Prostate gland (tissue), 2 donors: ENCODE data around the gene MYO16. TPM values are rescaled to one million over a fixed set of nuclear protein-coding genes. Genes with fewer than 3 reads are reported as not detected.
A peak's percentile ranks its signal among the peaks of the same experiment; 100 is the strongest.

Experiments used
- DNase-seq: peaks from one replicate; pipeline ENCODE4 v3.0.0-alpha.2; 2019; ENCODE audit warnings: low spot score
- H3K27ac ChIP-seq, 2 donors: fragments of 200-600 bp; sonication (generic); 2 replicates each; pipeline ENCODE4 v1.5.1; 2017 to 2019
- H3K27me3 ChIP-seq: fragments of 200-600 bp; sonication (generic); replicated peaks from 2 replicates; pipeline ENCODE4 v1.5.1; 2019; ENCODE audit not compliant: insufficient read depth
- H3K36me3 ChIP-seq, 2 donors: fragments of 200-600 bp; sonication (generic); 1 replicate in 1 of 2; 2 replicates in 1 of 2; pipeline versions ENCODE4 v1.5.1 to v1.8.1; 2017 to 2019
- H3K4me1 ChIP-seq: fragments of 200-600 bp; sonication (generic); replicated peaks from 2 replicates; pipeline ENCODE4 v1.5.1; 2019
- H3K4me3 ChIP-seq, 2 donors: fragments of 200-600 bp; sonication (generic); 2 replicates each; pipeline ENCODE4 v1.5.1; 2017 to 2019
- H3K9me3 ChIP-seq: fragments of 200-600 bp; sonication (generic); 2 replicates; pipeline ENCODE4 v1.5.1; 2017
- POLR2A ChIP-seq: fragments of 450-650 bp; IDR thresholded peaks from one replicate; pipeline ENCODE4 v1.6.1; 2016; ENCODE audit warnings: antibody characterized with exemption, mild to moderate bottlenecking
- POLR2AphosphoS5 ChIP-seq: sonication (generic); formaldehyde crosslinking; IDR thresholded peaks from one replicate; pipeline ENCODE4 v1.6.1; 2017; ENCODE audit warnings: antibody characterized with exemption
- WGBS: methylation state at CpG from one replicate; pipeline ENCODE4 v1.1.5; 2018; 5-methylcytosine and 5-hydroxymethylcytosine counted together
- intact Hi-C: fragments of 100-400 bp; cut with DNase I; formaldehyde crosslinking; loops from one replicate; pipeline ENCODE4 v1.14.2; 2022
- total RNA-seq, 2 donors: library from RNA; depleted of rRNA; stranded (reverse); fragments of >200 nt; gene quantifications; one replicate each; pipeline ENCODE4 v1.1.0, GENCODE V29; 2016
- TF ChIP-seq, protein P1 (sequence below), 4 experiments: fragments of 200-600 bp in 2 of 4; fragments of 450-650 bp in 2 of 4; sonication (generic) in 2 of 4; IDR thresholded peaks; 1 replicate in 3 of 4; 2 replicates in 1 of 4; pipeline ENCODE4 v1.5.1; 2016 to 2019; ENCODE audit warnings: antibody characterized with exemption in 4 of 4, mild to moderate bottlenecking in 2 of 4, moderate library complexity in 2 of 4

MYO16 gene
- total RNA-seq, 2 donors from 2014 or later, result 0.14 to 0.85 TPM

DNA sequence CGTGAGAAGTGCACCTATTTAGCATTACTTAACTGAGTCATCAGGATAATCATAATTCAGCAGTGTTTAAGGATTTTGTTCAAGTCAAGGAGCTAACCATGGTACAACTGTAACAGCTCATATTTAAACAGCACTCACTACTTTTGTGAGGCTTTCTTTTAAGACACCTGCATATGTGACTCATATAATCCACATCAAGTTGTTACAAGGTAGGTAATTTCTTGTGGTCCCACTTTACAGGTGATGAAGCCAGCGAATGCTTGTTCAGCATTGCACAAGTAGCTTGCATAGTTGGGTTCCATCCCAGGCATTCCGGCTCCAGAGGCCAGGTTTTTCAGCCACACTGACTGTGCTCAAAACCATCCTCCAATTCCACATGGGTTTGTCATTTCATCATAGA lies 569.2 kb downstream of the MYO16 start:
- intact Hi-C loops, result no loop called here
- no peak overlapping the region for H3K4me3 ChIP-seq
- no peaks in the 10 kb centered on the region for H3K9me3 ChIP-seq
- DNase-seq, result no peak
- TF ChIP-seq POLR2AphosphoS5, result no peak
- TF ChIP-seq POLR2A, result no peak
- TF ChIP-seq, protein P1, sequence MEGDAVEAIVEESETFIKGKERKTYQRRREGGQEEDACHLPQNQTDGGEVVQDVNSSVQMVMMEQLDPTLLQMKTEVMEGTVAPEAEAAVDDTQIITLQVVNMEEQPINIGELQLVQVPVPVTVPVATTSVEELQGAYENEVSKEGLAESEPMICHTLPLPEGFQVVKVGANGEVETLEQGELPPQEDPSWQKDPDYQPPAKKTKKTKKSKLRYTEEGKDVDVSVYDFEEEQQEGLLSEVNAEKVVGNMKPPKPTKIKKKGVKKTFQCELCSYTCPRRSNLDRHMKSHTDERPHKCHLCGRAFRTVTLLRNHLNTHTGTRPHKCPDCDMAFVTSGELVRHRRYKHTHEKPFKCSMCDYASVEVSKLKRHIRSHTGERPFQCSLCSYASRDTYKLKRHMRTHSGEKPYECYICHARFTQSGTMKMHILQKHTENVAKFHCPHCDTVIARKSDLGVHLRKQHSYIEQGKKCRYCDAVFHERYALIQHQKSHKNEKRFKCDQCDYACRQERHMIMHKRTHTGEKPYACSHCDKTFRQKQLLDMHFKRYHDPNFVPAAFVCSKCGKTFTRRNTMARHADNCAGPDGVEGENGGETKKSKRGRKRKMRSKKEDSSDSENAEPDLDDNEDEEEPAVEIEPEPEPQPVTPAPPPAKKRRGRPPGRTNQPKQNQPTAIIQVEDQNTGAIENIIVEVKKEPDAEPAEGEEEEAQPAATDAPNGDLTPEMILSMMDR (IDR thresholded peaks at IDR 0.05), result no peak
- no peaks in the 10 kb centered on the region for H3K4me1 ChIP-seq
- H3K27ac ChIP-seq, result no peak overlapping the region
- H3K27me3 ChIP-seq, result no peaks in the 10 kb centered on the region
- WGBS, result 78% methylated on average over 3 of the region's 3 CpGs
- H3K36me3 ChIP-seq, result no peaks in the 10 kb centered on the region

DNA sequence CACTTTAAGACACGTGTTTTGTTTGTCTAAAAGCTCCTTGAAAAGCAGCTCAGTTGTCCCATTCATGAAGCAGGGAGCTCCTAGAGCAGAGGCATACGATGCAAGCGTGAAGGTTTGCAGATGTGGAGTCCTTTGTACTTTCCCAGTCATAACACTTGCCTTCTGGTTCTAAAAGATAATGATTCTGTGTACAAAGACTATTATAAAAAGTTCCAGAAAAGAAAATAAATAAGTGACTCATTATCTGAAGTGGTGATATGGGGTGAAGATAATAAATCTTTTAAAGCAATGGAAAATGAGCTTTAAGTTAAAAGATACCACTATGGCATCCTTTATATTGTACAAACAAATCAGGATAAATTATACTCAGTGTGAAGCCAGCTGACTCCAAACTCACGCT lies 569.9 kb downstream of the MYO16 start:
- intact Hi-C loops, result no loop called here

DNA sequence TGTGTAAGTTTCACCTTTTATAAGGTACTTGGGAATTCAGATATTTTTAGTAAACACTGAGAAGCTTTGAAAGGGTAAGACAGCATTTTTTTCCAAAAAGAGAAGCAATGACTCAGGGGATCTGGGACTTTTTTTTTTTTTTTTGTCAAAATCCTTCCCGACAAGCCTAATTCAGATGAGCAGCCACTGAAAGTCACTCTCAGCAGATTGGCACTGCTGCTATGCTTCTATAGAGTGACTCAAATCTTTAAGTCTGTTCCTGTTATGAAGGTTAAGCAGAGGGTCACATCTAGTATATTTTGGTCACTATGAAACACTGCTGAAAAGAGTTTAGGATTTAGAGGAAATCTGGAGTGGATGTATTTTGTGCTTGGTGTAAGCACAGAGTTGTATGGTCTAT lies 571.1 kb downstream of the MYO16 start:
- Histone ChIP-seq H3K27me3 (no peaks in the 10 kb centered on the region), H3K4me1 (no peaks in the 10 kb centered on the region), H3K9me3 (no peaks in the 10 kb centered on the region), H3K27ac (no peak overlapping the region), H3K36me3 (no peaks in the 10 kb centered on the region), H3K4me3 (no peak overlapping the region)
- 46% methylated on average over 1 of the region's 1 CpG for WGBS
- TF ChIP-seq POLR2A (no peak), POLR2AphosphoS5 (no peak)
- TF ChIP-seq, protein P1 (IDR thresholded peaks at IDR 0.05), result no peak
- no peak for DNase-seq
- intact Hi-C loops, result no loop called here

More for the DNA sequence above, 569.9 kb downstream of the MYO16 start:
- Histone ChIP-seq H3K4me3 (no peak overlapping the region), H3K27me3 (no peaks in the 10 kb centered on the region), H3K36me3 (no peaks in the 10 kb centered on the region), H3K9me3 (no peaks in the 10 kb centered on the region), H3K4me1 (no peaks in the 10 kb centered on the region), H3K27ac (no peak overlapping the region)
- no peak for DNase-seq
- 24% methylated on average over 4 of the region's 4 CpGs for WGBS
- TF ChIP-seq POLR2A (no peak), POLR2AphosphoS5 (no peak)
- TF ChIP-seq, protein P1 (IDR thresholded peaks at IDR 0.05), result no peak

DNA sequence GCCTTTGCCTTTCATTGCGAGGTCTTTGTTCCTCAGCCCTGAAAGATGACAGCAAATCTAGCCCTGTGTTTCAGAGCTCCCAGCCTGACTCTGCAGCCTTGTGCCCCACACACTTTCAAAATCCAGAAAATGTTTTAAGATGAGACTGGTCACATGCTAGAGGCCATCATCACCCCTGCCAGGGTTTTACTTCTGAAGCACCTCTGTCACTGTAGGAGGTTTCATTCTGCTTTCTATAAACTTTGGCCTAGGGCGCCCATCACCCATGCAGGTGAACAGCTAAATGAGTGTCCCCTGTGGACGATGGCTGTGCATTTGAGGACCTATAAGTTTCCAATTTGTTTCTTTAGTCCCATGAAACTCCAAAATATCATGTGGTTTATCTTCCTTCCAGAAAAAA lies 574.2 kb downstream of the MYO16 start:
- Histone ChIP-seq H3K27ac (no peak overlapping the region), H3K36me3 (no peaks in the 10 kb centered on the region), H3K4me1 (no peaks in the 10 kb centered on the region), H3K27me3 (no peaks in the 10 kb centered on the region), H3K4me3 (no peak overlapping the region), H3K9me3 (no peaks in the 10 kb centered on the region)
- DNase-seq, result no peak
- WGBS, result 81% methylated on average over 3 of the region's 3 CpGs
- TF ChIP-seq POLR2AphosphoS5, result no peak
- TF ChIP-seq, protein P1 (IDR thresholded peaks at IDR 0.05), result no peak
- no peak for TF ChIP-seq POLR2A
- intact Hi-C loops, result no loop called here

DNA sequence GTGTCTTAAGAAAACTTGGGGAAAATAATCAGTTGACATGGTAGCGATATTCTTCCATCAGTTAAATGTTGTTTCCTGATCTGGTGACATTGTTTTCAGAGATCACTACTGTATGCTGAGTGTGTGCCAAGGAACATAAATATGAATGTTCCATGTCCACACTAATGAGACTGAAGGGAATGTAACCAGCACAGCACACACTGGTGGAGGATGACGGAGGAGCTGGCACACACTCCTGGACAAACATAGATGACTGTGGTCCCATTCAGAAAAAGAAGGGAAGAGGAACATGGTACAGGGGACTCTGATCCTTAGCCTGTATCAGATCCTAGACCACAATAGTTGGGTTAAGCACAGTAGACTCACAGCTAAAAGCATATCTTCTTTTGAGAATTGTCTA lies 574.8 kb downstream of the MYO16 start:
- H3K27me3 ChIP-seq, result no peaks in the 10 kb centered on the region
- no peaks in the 10 kb centered on the region for H3K4me1 ChIP-seq
- no peak overlapping the region for H3K4me3 ChIP-seq
- DNase-seq, result peak; percentile 10
- 62% methylated on average over 2 of the region's 2 CpGs for WGBS
- peak; percentile 45 for TF ChIP-seq POLR2AphosphoS5
- no peak for TF ChIP-seq POLR2A
- H3K36me3 ChIP-seq, result no peaks in the 10 kb centered on the region
- intact Hi-C loops, result no loop called here
- no peaks in the 10 kb centered on the region for H3K9me3 ChIP-seq
- no peak overlapping the region for H3K27ac ChIP-seq
